Measurements from ENCODE around the gene TIFAB. TPM values are rescaled to one million over a fixed set of nuclear protein-coding genes. Genes with fewer than 3 reads are reported as not detected.

TIFAB gene
- total and polyA plus RNA-seq, 2 donors, result 0.30 to 2.5 TPM

- no peak for DNase-seq (ENCODE audit: low read depth in 6 of 9, low spot score in 9 of 9)
- Histone ChIP-seq H3K27me3 (ENCODE audit: control insufficient read depth in 2 of 2, insufficient read depth in 1 of 2, low read length in 1 of 2) (no peaks in the 10 kb centered on the region), H3K27ac (ENCODE audit: low read depth in 1 of 2, low read length in 1 of 2) (peak overlapping the region; percentile 74 to 83), H3K4me3 (ENCODE audit: low read length in 2 of 2) (peak overlapping the region; percentile 63 to 87), H3K9me3 (ENCODE audit: control insufficient read depth in 2 of 2, insufficient read depth in 1 of 2, low read length in 1 of 2) (no peaks in the 10 kb centered on the region), H3K36me3 (ENCODE audit: control insufficient read depth in 2 of 2, insufficient read depth in 2 of 2, low read length in 1 of 2) (peaks cover 0 to 4% of the 10 kb centered on the region in 2 donors), H3K4me1 (ENCODE audit: control insufficient read depth in 2 of 2, insufficient read depth in 2 of 2, low read length in 2 of 2) (peaks cover 21 to 31% of the 10 kb centered on the region in 2 donors)
- 21% methylated on average over 25 of the region's 25 CpGs for WGBS
Measured at GRCh38 chr5:135399794-135400542, 52.2 kb downstream of the TIFAB start.

- Histone ChIP-seq H3K27me3 (ENCODE audit: control insufficient read depth in 2 of 2, insufficient read depth in 1 of 2, low read length in 1 of 2) (no peaks in the 10 kb centered on the region), H3K9me3 (ENCODE audit: control insufficient read depth in 2 of 2, insufficient read depth in 1 of 2, low read length in 1 of 2) (no peaks in the 10 kb centered on the region), H3K36me3 (ENCODE audit: control insufficient read depth in 2 of 2, insufficient read depth in 2 of 2, low read length in 1 of 2) (peaks cover under 1 to 4% of the 10 kb centered on the region in 2 donors), H3K27ac (ENCODE audit: low read depth in 1 of 2, low read length in 1 of 2) (peak within 1 kb of the TSS; percentile 74 to 83), H3K4me3 (ENCODE audit: low read length in 2 of 2) (peak within 1 kb of the TSS; percentile 63 to 87), H3K4me1 (ENCODE audit: control insufficient read depth in 2 of 2, insufficient read depth in 2 of 2, low read length in 2 of 2) (peaks cover 21 to 38% of the 10 kb centered on the region in 2 donors)
- DNase-seq (ENCODE audit: low read depth in 6 of 9, low spot score in 9 of 9), result peak in 8 of 9 donors; percentile 56 to 90 (median 77)
- under 1% methylated on average over 109 of the region's 109 CpGs for WGBS
Measured at GRCh38 chr5:135398855-135399793, 53.0 kb downstream of the TIFAB start, which contains the start of gene MACROH2A1. Gene MACROH2A1, minus strand, starts transcription at chr5:135399231. Its CDS starts 10,138 bp downstream, at chr5:135389093.

DNA sequence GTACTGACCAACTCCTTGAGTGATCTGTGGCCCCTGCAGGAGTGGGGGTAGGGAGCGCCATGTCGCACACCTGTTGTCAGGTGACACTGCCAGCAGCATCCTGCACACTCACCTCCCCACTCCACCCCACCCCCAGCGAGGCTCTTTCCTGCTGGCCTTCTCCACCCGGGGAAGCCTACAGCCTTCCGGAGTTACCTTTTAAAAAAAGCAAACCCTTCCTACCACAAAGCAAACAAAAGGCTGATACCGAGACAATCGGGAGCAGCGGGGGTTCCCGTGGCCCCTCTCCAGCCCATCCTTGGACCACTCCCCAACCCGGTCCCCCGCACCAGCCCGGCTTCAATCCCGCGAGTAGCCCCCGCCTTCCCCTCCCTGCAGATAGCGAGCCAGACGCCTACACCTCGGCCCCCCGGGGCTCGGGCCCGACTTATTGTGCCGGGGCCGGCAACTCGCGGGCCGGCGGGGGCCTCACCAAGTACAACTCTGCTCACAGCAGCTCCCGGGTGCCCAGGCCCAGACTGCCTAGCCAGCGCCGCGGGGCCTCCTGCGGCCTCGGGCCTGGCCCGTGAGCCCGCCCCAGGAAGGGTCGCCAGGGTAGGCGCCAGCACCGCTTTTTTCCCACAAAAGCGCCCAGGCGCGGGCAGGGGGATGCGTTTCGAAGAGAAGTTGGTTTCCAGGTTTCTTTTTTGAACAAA, 53.8 kb downstream of the TIFAB start:
- WGBS, result under 1% methylated on average over 43 of the region's 43 CpGs
- peak in 7 of 9 donors; percentile 20 to 65 (median 28) for DNase-seq (ENCODE audit: low read depth in 6 of 9, low spot score in 9 of 9)
- Histone ChIP-seq H3K27ac (ENCODE audit: low read depth in 1 of 2, low read length in 1 of 2) (peak overlapping the region; percentile 71 to 83), H3K9me3 (ENCODE audit: control insufficient read depth in 2 of 2, insufficient read depth in 1 of 2, low read length in 1 of 2) (no peaks in the 10 kb centered on the region), H3K27me3 (ENCODE audit: control insufficient read depth in 2 of 2, insufficient read depth in 1 of 2, low read length in 1 of 2) (no peaks in the 10 kb centered on the region), H3K4me1 (ENCODE audit: control insufficient read depth in 2 of 2, insufficient read depth in 2 of 2, low read length in 2 of 2) (peaks cover 21 to 45% of the 10 kb centered on the region in 2 donors), H3K4me3 (ENCODE audit: low read length in 2 of 2) (peak overlapping the region; percentile 63 to 87), H3K36me3 (ENCODE audit: control insufficient read depth in 2 of 2, insufficient read depth in 2 of 2, low read length in 1 of 2) (peaks cover 3 to 6% of the 10 kb centered on the region in 2 donors)

Other genes with a start within 250 kb of the TIFAB start
- 244 TPM for gene MACROH2A1, start 53.1 kb downstream of the TIFAB start, total RNA-seq
- gene MACROH2A1, start 53.1 kb downstream of the TIFAB start, polyA plus RNA-seq, result 206 TPM
- gene DCANP1, start 5.0 kb downstream of the TIFAB start, total RNA-seq, result 1.4 TPM
- 0.25 TPM for gene DCANP1, start 5.0 kb downstream of the TIFAB start, polyA plus RNA-seq
- gene NEUROG1, start 83.6 kb upstream of the TIFAB start, total RNA-seq, result 0.14 TPM
- 0.32 TPM for gene NEUROG1, start 83.6 kb upstream of the TIFAB start, polyA plus RNA-seq
- 12.6 TPM for gene CXCL14, start 126.6 kb upstream of the TIFAB start, total RNA-seq
- 17.0 TPM for gene CXCL14, start 126.6 kb upstream of the TIFAB start, polyA plus RNA-seq

Measured in thymus (tissue), 11 donors.